Naive thymus-derived CD4-positive, alpha-beta T cell (primary cell): ENCODE data around the gene ABCC11. TPM values are rescaled to one million over a fixed set of nuclear protein-coding genes. Genes with fewer than 3 reads are reported as not detected.

Experiments
- ATAC-seq: fragments of 150-1000 bp; cut with Tn5 transposase; 2 replicates; pipeline ENCODE4 v1.10.0; 2021; ENCODE audit warnings: mild to moderate bottlenecking, moderate library complexity
- CTCF ChIA-PET: fragments of 350-600 bp; sonication (Branson Sonifier 250); formaldehyde crosslinking; loops from one replicate; lab custom pipeline; 2021; ENCODE audit warnings: antibody characterized with exemption; lab: Charles Lee
- POLR2A ChIA-PET: fragments of 350-600 bp; sonication (Branson Sonifier 250); formaldehyde crosslinking; loops from one replicate; lab custom pipeline; 2021; ENCODE audit warnings: antibody characterized with exemption, inconsistent platforms; lab: Charles Lee
- DNase-seq, 9 donors: peaks; one replicate each; pipeline versions ENCODE4 v3.0.0 to v3.0.0-alpha.2; 2020 to 2022; ENCODE audit warnings: mixed read lengths in 1 of 9
- H3K27ac ChIP-seq: one replicate; pipeline ENCODE4 v1.7.0; 2013; ENCODE audit warnings: mild to moderate bottlenecking, low read depth, low read length, moderate library complexity
- H3K27me3 ChIP-seq, 2 donors: one replicate each; pipeline ENCODE4 v1.7.0; 2013; ENCODE audit warnings: low read length in 2 of 2, mild to moderate bottlenecking in 2 of 2, moderate library complexity in 2 of 2; ENCODE audit not compliant: control insufficient read depth in 2 of 2, insufficient read depth in 2 of 2
- H3K36me3 ChIP-seq, 3 experiments: 1 replicate in 2 of 3; 2 replicates in 1 of 3; pipeline ENCODE4 v1.7.0; 2013; ENCODE audit warnings: low read length in 3 of 3, mild to moderate bottlenecking in 3 of 3, moderate library complexity in 1 of 3; ENCODE audit not compliant: insufficient read depth in 3 of 3, control insufficient read depth in 2 of 3
- H3K4me1 ChIP-seq, 2 donors: one replicate each; pipeline ENCODE4 v1.7.0; 2013; ENCODE audit warnings: low read length in 2 of 2, mild to moderate bottlenecking in 2 of 2, moderate library complexity in 1 of 2; ENCODE audit not compliant: control insufficient read depth in 2 of 2, insufficient read depth in 2 of 2
- H3K4me3 ChIP-seq: 2 replicates; pipeline ENCODE4 v1.7.0; 2013; ENCODE audit warnings: mild to moderate bottlenecking, low read length
- H3K9me3 ChIP-seq, 3 experiments: 1 replicate in 2 of 3; 2 replicates in 1 of 3; pipeline ENCODE4 v1.7.0; 2013; ENCODE audit warnings: low read length in 3 of 3; ENCODE audit not compliant: control insufficient read depth in 2 of 3
- H3K27ac Mint-ChIP-seq, 9 donors: one replicate each; pipeline ENCODE4 v1.8.0; 2020 to 2022; ENCODE audit warnings: mixed read lengths in 9 of 9, mild to moderate bottlenecking in 8 of 9, moderate library complexity in 5 of 9, inconsistent platforms in 2 of 9
- H3K27me3 Mint-ChIP-seq, 5 donors: one replicate each; pipeline ENCODE4 v1.8.0; 2021 to 2022; ENCODE audit warnings: mixed read lengths in 5 of 5, mild to moderate bottlenecking in 1 of 5
- H3K36me3 Mint-ChIP-seq, 5 donors: one replicate each; pipeline ENCODE4 v1.8.0; 2020 to 2022; ENCODE audit warnings: mixed read lengths in 5 of 5, mild to moderate bottlenecking in 3 of 5, inconsistent platforms in 1 of 5
- H3K4me1 Mint-ChIP-seq, 7 donors: one replicate each; pipeline ENCODE4 v1.8.0; 2020 to 2022; ENCODE audit warnings: mixed read lengths in 7 of 7, mild to moderate bottlenecking in 3 of 7, inconsistent platforms in 1 of 7
- H3K4me3 Mint-ChIP-seq, 10 donors: one replicate each; pipeline ENCODE4 v1.8.0; 2020 to 2022; ENCODE audit warnings: mild to moderate bottlenecking in 10 of 10, mixed read lengths in 10 of 10, moderate library complexity in 6 of 10, inconsistent platforms in 2 of 10
- H3K9me3 Mint-ChIP-seq, 11 donors: one replicate each; pipeline ENCODE4 v1.8.0; 2020 to 2022; ENCODE audit warnings: mixed read lengths in 11 of 11, mild to moderate bottlenecking in 4 of 11, inconsistent platforms in 1 of 11, moderate library complexity in 1 of 11
- intact Hi-C, 2 donors: fragments of 100-400 bp; cut with micrococcal nuclease; formaldehyde crosslinking; loops; one replicate each; pipeline ENCODE4 v1.15.1; 2023
- polyA plus RNA-seq, 2 donors: library from polyadenylated mRNA; unstranded; fragments of 300-500 nt; fragmentation: Illumina TruSeq; gene quantifications; one replicate each; pipeline ENCODE4 v1.2.3, GENCODE V29; 2021
- total RNA-seq, 6 experiments: library from RNA in 5 of 6; stranded (reverse) in 5 of 6; gene quantifications; 1 replicate in 5 of 6; 2 replicates in 1 of 6; pipeline ENCODE4 v1.2.3 and lab custom pipeline; 2021 to 2026

Gene ABCC11
- total RNA-seq (under 1 TPM in 2 of 5 experiments, not detected in 3; 0.08 to 0.81 TPM), polyA plus RNA-seq (not detected), total RNA-seq (lab: John Stamatoyannopoulos, UW) (not detected)

- POLR2A ChIA-PET: interaction anchor here (0.6 to 1.1 kb wide), 4 partner anchors 20 to 1418 kb away, joined by 3 to 8 read pairs (median 6); no protein-coding TSS in a partner anchor
- H3K27me3 ChIP-seq: no peaks in the 10 kb centered on the region
- no peak within 1 kb of the TSS for H3K27ac ChIP-seq
- ATAC-seq: no peak
- H3K4me3 ChIP-seq: no peak within 1 kb of the TSS
- intact Hi-C loops: loop anchor here in 1 of 2 donors (5.0 kb wide), 1 partner anchor 120 kb away; no protein-coding TSS in a partner anchor
- no peaks in the 10 kb centered on the region for H3K9me3 ChIP-seq
- Mint-ChIP-seq H3K4me3 (peak within 1 kb of the TSS; percentile 1 to 100 (median 96)), H3K27ac (peak within 1 kb of the TSS in 7 of 9 donors; percentile 6 to 93 (median 77)), H3K27me3 (no peaks in the 10 kb centered on the region), H3K4me1 (peaks cover 38 to 74% (median 66%) of the 10 kb centered on the region in 7 donors), H3K36me3 (peaks cover 0 to 10% (median 0%) of the 10 kb centered on the region in 5 donors), H3K9me3 (peaks cover 0 to 4% (median 0%) of the 10 kb centered on the region in 11 donors)
- DNase-seq: peak in 1 of 9 donors; percentile 8
- H3K36me3 ChIP-seq: peaks cover 0 to 5% (median 0%) of the 10 kb centered on the region in 3 experiments
- CTCF ChIA-PET: no interaction called here
- H3K4me1 ChIP-seq: peaks cover 25 to 27% of the 10 kb centered on the region in 2 donors
These were observed at the start of gene ABCC11 for GRCh38 chr16:48247311-48247710. ABCC11 (minus strand) TSS chr16:48247539; CDS start chr16:48231921, 15,618 bp downstream.

GRCh38 chr16:48295488-48296281, 48.3 kb upstream of the ABCC11 start:
- H3K4me3 ChIP-seq: no peak overlapping the region
- ChIA-PET POLR2A (interaction anchor here (0.6 kb wide), 1 partner anchor 1417 kb away, joined by 3 read pairs; no protein-coding TSS in a partner anchor), CTCF (no interaction called here)
- no peak overlapping the region for H3K4me3 Mint-ChIP-seq
- H3K27me3 ChIP-seq: no peaks in the 10 kb centered on the region
- intact Hi-C loops: no loop called here
- H3K36me3 ChIP-seq: peaks cover 0 to 49% (median 6%) of the 10 kb centered on the region in 3 experiments
- peaks cover 0 to 2% (median 0%) of the 10 kb centered on the region in 11 donors for H3K9me3 Mint-ChIP-seq
- no peak for ATAC-seq
- H3K4me1 Mint-ChIP-seq: peaks cover 0 to 15% (median 4%) of the 10 kb centered on the region in 7 donors
- H3K27ac ChIP-seq: no peak overlapping the region
- no peaks in the 10 kb centered on the region for H3K4me1 ChIP-seq
- no peak for DNase-seq
- H3K36me3 Mint-ChIP-seq: peaks cover 0 to 70% (median 36%) of the 10 kb centered on the region in 5 donors
- no peak overlapping the region for H3K27ac Mint-ChIP-seq
- no peaks in the 10 kb centered on the region for H3K27me3 Mint-ChIP-seq
- no peaks in the 10 kb centered on the region for H3K9me3 ChIP-seq

DNA sequence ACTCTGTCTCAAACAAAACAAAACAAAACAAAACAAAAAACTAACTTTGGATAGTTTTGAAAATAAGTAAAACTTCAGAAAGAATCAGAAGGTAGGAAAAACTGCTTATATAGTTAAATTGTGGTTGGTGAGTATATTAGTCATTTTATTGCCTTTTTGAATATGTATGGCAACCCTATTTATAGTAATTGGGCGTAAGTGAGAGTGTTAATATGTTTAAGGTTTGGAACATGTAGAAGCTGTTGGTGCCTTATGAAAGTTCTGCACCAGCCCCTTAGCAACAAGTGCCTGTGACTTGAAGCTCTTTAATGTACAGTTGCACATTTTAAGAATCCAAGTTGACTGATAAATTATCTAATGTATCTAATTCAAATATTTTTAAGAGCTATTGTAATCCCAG, 47.4 kb upstream of the ABCC11 start:
- Histone ChIP-seq H3K4me1 (no peaks in the 10 kb centered on the region), H3K4me3 (no peak overlapping the region), H3K36me3 (peaks cover 0 to 49% (median 4%) of the 10 kb centered on the region in 3 experiments), H3K27me3 (no peaks in the 10 kb centered on the region), H3K9me3 (no peaks in the 10 kb centered on the region), H3K27ac (no peak overlapping the region)
- DNase-seq (no peak), ATAC-seq (no peak)
- peaks cover 0 to 2% (median 0%) of the 10 kb centered on the region in 11 donors for H3K9me3 Mint-ChIP-seq
- POLR2A ChIA-PET: interaction anchor here (0.6 kb wide), 1 partner anchor 27 kb away, joined by 3 read pairs; no protein-coding TSS in a partner anchor
- CTCF ChIA-PET: no interaction called here
- peak overlapping the region in 1 of 9 donors; percentile 16 for H3K27ac Mint-ChIP-seq
- no peaks in the 10 kb centered on the region for H3K27me3 Mint-ChIP-seq
- H3K4me1 Mint-ChIP-seq: peaks cover 3 to 20% (median 4%) of the 10 kb centered on the region in 7 donors
- intact Hi-C loops: no loop called here
- peaks cover 0 to 71% (median 38%) of the 10 kb centered on the region in 5 donors for H3K36me3 Mint-ChIP-seq
- H3K4me3 Mint-ChIP-seq: no peak overlapping the region

- Mint-ChIP-seq H3K4me3 (no peak overlapping the region), H3K4me1 (peaks cover 3 to 20% (median 4%) of the 10 kb centered on the region in 7 donors), H3K9me3 (peaks cover 0 to 6% (median 0%) of the 10 kb centered on the region in 11 donors), H3K36me3 (peaks cover 4 to 69% (median 48%) of the 10 kb centered on the region in 5 donors), H3K27me3 (no peaks in the 10 kb centered on the region), H3K27ac (peak overlapping the region in 1 of 9 donors; percentile 0)
- H3K4me3 ChIP-seq: no peak overlapping the region
- CTCF ChIA-PET: interaction anchor here (0.6 kb wide), 1 partner anchor 8 kb away, joined by 5 read pairs; no protein-coding TSS in a partner anchor
- H3K36me3 ChIP-seq: peaks cover 0 to 49% (median 4%) of the 10 kb centered on the region in 3 experiments
- ATAC-seq: no peak
- H3K9me3 ChIP-seq: no peaks in the 10 kb centered on the region
- intact Hi-C loops: no loop called here
- no peaks in the 10 kb centered on the region for H3K4me1 ChIP-seq
- POLR2A ChIA-PET: interaction anchor here (1.0 kb wide), 1 partner anchor 10 kb away, joined by 4 read pairs; no protein-coding TSS in a partner anchor
- no peaks in the 10 kb centered on the region for H3K27me3 ChIP-seq
- no peak for DNase-seq
- no peak overlapping the region for H3K27ac ChIP-seq
These were observed 45.1 kb upstream of the ABCC11 start for GRCh38 chr16:48292452-48292851.

GRCh38 chr16:48291754-48292153, 44.4 kb upstream of the ABCC11 start:
- peaks cover 4 to 52% (median 4%) of the 10 kb centered on the region in 3 experiments for H3K36me3 ChIP-seq
- no peak overlapping the region for H3K4me3 ChIP-seq
- Mint-ChIP-seq H3K4me3 (no peak overlapping the region), H3K27ac (peak overlapping the region in 3 of 9 donors; percentile 0 to 37 (median 30)), H3K9me3 (peaks cover 0 to 13% (median 3%) of the 10 kb centered on the region in 11 donors), H3K36me3 (peaks cover 11 to 71% (median 53%) of the 10 kb centered on the region in 5 donors), H3K27me3 (no peaks in the 10 kb centered on the region), H3K4me1 (peaks cover 3 to 20% (median 4%) of the 10 kb centered on the region in 7 donors)
- H3K27ac ChIP-seq: no peak overlapping the region
- peaks cover 0 to 6% (median 0%) of the 10 kb centered on the region in 3 experiments for H3K9me3 ChIP-seq
- no peaks in the 10 kb centered on the region for H3K27me3 ChIP-seq
- CTCF ChIA-PET: no interaction called here
- POLR2A ChIA-PET: interaction anchor here (1.0 kb wide), 1 partner anchor 11 kb away, joined by 4 read pairs; no protein-coding TSS in a partner anchor
- intact Hi-C loops: no loop called here
- DNase-seq: no peak
- ATAC-seq: no peak
- no peaks in the 10 kb centered on the region for H3K4me1 ChIP-seq

GRCh38 chr16:48291303-48291702, 44.0 kb upstream of the ABCC11 start:
- Mint-ChIP-seq H3K4me1 (peaks cover 3 to 20% (median 4%) of the 10 kb centered on the region in 7 donors), H3K36me3 (peaks cover 13 to 72% (median 55%) of the 10 kb centered on the region in 5 donors), H3K27ac (peak overlapping the region in 1 of 9 donors; percentile 10), H3K9me3 (peaks cover 0 to 17% (median 4%) of the 10 kb centered on the region in 11 donors), H3K4me3 (no peak overlapping the region), H3K27me3 (no peaks in the 10 kb centered on the region)
- no peaks in the 10 kb centered on the region for H3K4me1 ChIP-seq
- no peak overlapping the region for H3K4me3 ChIP-seq
- no peak overlapping the region for H3K27ac ChIP-seq
- H3K9me3 ChIP-seq: peaks cover 0 to 9% (median 0%) of the 10 kb centered on the region in 3 experiments
- CTCF ChIA-PET: no interaction called here
- DNase-seq: no peak
- no peak for ATAC-seq
- POLR2A ChIA-PET: interaction anchor here (0.5 kb wide), 1 partner anchor 209 kb away, joined by 3 read pairs; no protein-coding TSS in a partner anchor
- no peaks in the 10 kb centered on the region for H3K27me3 ChIP-seq
- intact Hi-C loops: no loop called here
- peaks cover 4 to 51% (median 4%) of the 10 kb centered on the region in 3 experiments for H3K36me3 ChIP-seq
